IMR-90 (cell line): ENCODE data around the gene PMS1. TPM values are rescaled to one million over a fixed set of nuclear protein-coding genes. Genes with fewer than 3 reads are reported as not detected.

Experiments
- ATAC-seq: fragments of 200-7000 bp; cut with Tn5 transposase; 2 replicates; pipeline ENCODE4 v1.9.1; 2020; ENCODE audit warnings: low read depth, mild to moderate bottlenecking, moderate library complexity
- BruUV-seq: library from RNA; stranded (reverse); fragments of 400-500 nt; replicated peaks from 2 replicates; lab custom pipeline; 2021; lab: Mats Ljungman, UMichigan
- CTCF ChIA-PET: fragments of 300-600 bp; formaldehyde crosslinking; extraction: SDS; loops from one replicate; lab custom pipeline; 2021; ENCODE audit warnings: antibody characterized with exemption; lab: Yijun Ruan, JAX
- POLR2A ChIA-PET: fragments of 300-600 bp; sonication (Branson Sonifier 250); formaldehyde crosslinking; loops from one replicate; lab custom pipeline; 2022; ENCODE audit warnings: antibody characterized with exemption; ENCODE audit not compliant: unreplicated experiment; lab: Charles Lee
- DNase-seq: peaks from one replicate; pipeline ENCODE4 v3.0.0; 2013
- H2AFZ ChIP-seq: replicated peaks from 2 replicates; pipeline ENCODE3; 2013; ENCODE audit warnings: low read length, mild to moderate bottlenecking; ENCODE audit not compliant: poor library complexity
- H2AK5ac ChIP-seq: 2 replicates; pipeline ENCODE4 v1.6.1; 2013; ENCODE audit warnings: low read depth, low read length, inconsistent platforms
- H2AK9ac ChIP-seq: replicated peaks from 2 replicates; pipeline ENCODE3; 2013; ENCODE audit warnings: mild to moderate bottlenecking, low read depth, low read length, moderate library complexity; ENCODE audit not compliant: poor library complexity
- H2BK120ac ChIP-seq: 2 replicates; pipeline ENCODE4 v1.6.1; 2013; ENCODE audit warnings: low read depth, low read length, inconsistent platforms
- H2BK15ac ChIP-seq: 3 replicates; pipeline ENCODE4 v1.6.1; 2013; ENCODE audit warnings: low read depth, low read length, inconsistent platforms
- H2BK20ac ChIP-seq: 2 replicates; pipeline ENCODE4 v1.6.1; 2013; ENCODE audit warnings: low read depth, mild to moderate bottlenecking, inconsistent platforms, low read length, moderate library complexity
- H2BK5ac ChIP-seq: 2 replicates; pipeline ENCODE4 v1.6.1; 2013; ENCODE audit warnings: mild to moderate bottlenecking, low read depth, low read length, inconsistent platforms; ENCODE audit not compliant: poor library complexity, severe bottlenecking
- H3K14ac ChIP-seq: replicated peaks from 2 replicates; pipeline ENCODE4 v1.6.1; 2013; ENCODE audit warnings: low read depth, low read length, inconsistent platforms
- H3K18ac ChIP-seq: 2 replicates; pipeline ENCODE4 v1.6.1; 2013; ENCODE audit warnings: low read depth, low read length, control low read depth
- H3K23ac ChIP-seq: 2 replicates; pipeline ENCODE4 v1.6.1; 2013; ENCODE audit warnings: low read depth, low read length, inconsistent platforms
- H3K27ac ChIP-seq: 2 replicates; pipeline ENCODE4 v1.5.1; 2013; ENCODE audit warnings: mild to moderate bottlenecking, control low read depth, low read length; ENCODE audit not compliant: insufficient read depth
- H3K27me3 ChIP-seq: 2 replicates; pipeline ENCODE4 v1.6.1; 2013; ENCODE audit warnings: low read length; ENCODE audit not compliant: control insufficient read depth, insufficient read depth
- H3K36me3 ChIP-seq: 2 replicates; pipeline ENCODE4 v1.6.1; 2013; ENCODE audit warnings: low read length, mixed read lengths; ENCODE audit not compliant: control insufficient read depth, insufficient read depth
- H3K4ac ChIP-seq: 2 replicates; pipeline ENCODE4 v1.6.1; 2013; ENCODE audit warnings: low read depth, low read length, inconsistent platforms
- H3K4me1 ChIP-seq: 2 replicates; pipeline ENCODE4 v1.6.1; 2013; ENCODE audit warnings: low read length, mixed read lengths; ENCODE audit not compliant: control insufficient read depth, insufficient read depth
- H3K4me2 ChIP-seq: 2 replicates; pipeline ENCODE4 v1.6.1; 2013; ENCODE audit warnings: low read depth, mild to moderate bottlenecking, control low read depth, low read length, moderate library complexity
- H3K4me3 ChIP-seq: 2 replicates; pipeline ENCODE4 v1.5.1; 2013; ENCODE audit warnings: low read depth, mild to moderate bottlenecking, control low read depth, low read length, moderate library complexity; ENCODE audit not compliant: insufficient read depth
- H3K56ac ChIP-seq: 2 replicates; pipeline ENCODE4 v1.6.1; 2013; ENCODE audit warnings: low read length, inconsistent platforms; ENCODE audit not compliant: insufficient read depth; ENCODE audit errors: extremely low read depth
- H3K79me1 ChIP-seq, 2 experiments: 2 replicates each; pipeline ENCODE4 v1.6.1; 2013; ENCODE audit warnings: low read length in 2 of 2, inconsistent platforms in 1 of 2, low read depth in 1 of 2
- H3K9ac ChIP-seq: 2 replicates; pipeline ENCODE4 v1.6.1; 2013; ENCODE audit warnings: low read depth, low read length, control low read depth
- H3K9me1 ChIP-seq: 2 replicates; pipeline ENCODE4 v1.6.1; 2013; ENCODE audit warnings: low read length, inconsistent platforms; ENCODE audit not compliant: insufficient read depth
- H3K9me3 ChIP-seq: 2 replicates; pipeline ENCODE4 v1.6.1; 2013; ENCODE audit warnings: low read length; ENCODE audit not compliant: control insufficient read depth, insufficient read depth
- H4K20me1 ChIP-seq: 2 replicates; pipeline ENCODE4 v1.6.1; 2013; ENCODE audit warnings: low read length, inconsistent platforms; ENCODE audit not compliant: insufficient read depth
- H4K5ac ChIP-seq: 2 replicates; pipeline ENCODE4 v1.6.1; 2013; ENCODE audit warnings: mild to moderate bottlenecking, low read depth, low read length, control low read depth
- H4K8ac ChIP-seq, 2 experiments: 2 replicates each; pipeline ENCODE4 v1.6.1; 2013; ENCODE audit warnings: low read depth in 2 of 2, low read length in 2 of 2, control low read depth in 1 of 2, inconsistent platforms in 1 of 2
- H4K91ac ChIP-seq: 2 replicates; pipeline ENCODE4 v1.6.1; 2013; ENCODE audit warnings: low read depth, low read length, inconsistent platforms; ENCODE audit not compliant: insufficient read depth
- BHLHE40 ChIP-seq: fragments of 150-350 bp; IDR thresholded peaks from 2 replicates; pipeline ENCODE4 v1.6.1; 2016; ENCODE audit warnings: mild to moderate bottlenecking, low read depth, low read length
- CHD1 ChIP-seq: IDR thresholded peaks from 2 replicates; pipeline ENCODE4 v1.6.1; 2012; ENCODE audit warnings: low read depth, low read length, improper control_type of control experiment
- FOS ChIP-seq: fragments of 150-350 bp; IDR thresholded peaks from 2 replicates; pipeline ENCODE4 v1.6.1; 2016; ENCODE audit warnings: low read depth, low read length
- MAFK ChIP-seq: IDR thresholded peaks from 2 replicates; pipeline ENCODE4 v1.6.1; 2012; ENCODE audit warnings: low read depth, low read length, improper control_type of control experiment
- MXI1 ChIP-seq: IDR thresholded peaks from 2 replicates; pipeline ENCODE4 v1.6.1; 2012; ENCODE audit warnings: low read depth, mild to moderate bottlenecking, low read length, moderate library complexity, borderline replicate concordance
- NFE2L2 ChIP-seq: fragments of 150-350 bp; IDR thresholded peaks from 2 replicates; pipeline ENCODE4 v1.6.1; 2016; ENCODE audit warnings: low read depth, mild to moderate bottlenecking, low read length
- RAD21 ChIP-seq: IDR thresholded peaks from 2 replicates; pipeline ENCODE4 v1.6.1; 2012; ENCODE audit warnings: low read length, improper control_type of control experiment
- RCOR1 ChIP-seq: IDR thresholded peaks from 2 replicates; pipeline ENCODE4 v1.6.1; 2012; ENCODE audit warnings: mild to moderate bottlenecking, low read length, improper control_type of control experiment; ENCODE audit not compliant: insufficient replicate concordance
- RFX5 ChIP-seq: IDR thresholded peaks from 2 replicates; pipeline ENCODE4 v1.8.0; 2012; ENCODE audit warnings: low read depth, mild to moderate bottlenecking, low read length, moderate library complexity
- SMC3 ChIP-seq: fragments of 150-350 bp; IDR thresholded peaks from 2 replicates; pipeline ENCODE4 v1.6.1; 2016; ENCODE audit warnings: low read depth, mild to moderate bottlenecking, antibody characterized with exemption, low read length, moderate library complexity
- WGBS, 2 experiments: methylation state at CpG; one replicate each; pipeline versions ENCODE4 v1.1.5 to v1.1.7; 2013; ENCODE audit warnings: missing lambda C conversion rate in 2 of 2; ENCODE audit not compliant: insufficient read length in 1 of 2; ENCODE audit errors: extremely low coverage in 2 of 2; 5-methylcytosine and 5-hydroxymethylcytosine counted together
- dilution Hi-C: fragments of 300-500 bp; cut with HindIII; formaldehyde crosslinking; loops from one replicate; pipeline ENCODE4 v1.14.3; 2018; ENCODE audit warnings: low sequenced_read_pairs; ENCODE audit not compliant: unreplicated experiment
- in situ Hi-C: fragments of 300-500 bp; cut with MboI; formaldehyde crosslinking; loops from 3 replicates; pipeline ENCODE4 v1.14.3; 2019; ENCODE audit warnings: low sequenced_read_pairs, inconsistent platforms, mixed read lengths
- intact Hi-C: fragments of 100-400 bp; cut with micrococcal nuclease; formaldehyde crosslinking; loops from 2 replicates; pipeline ENCODE4 v1.10.0; 2022
- polyA plus RNA-seq, 3 experiments: library from polyadenylated mRNA; depleted of rRNA; stranded (reverse); fragments of >200 nt; gene quantifications; 2 replicates each; pipeline ENCODE4 v1.2.3, GENCODE V29; 2012; ENCODE audit warnings: low replicate concordance in 1 of 3
- total RNA-seq: library from RNA; depleted of rRNA; stranded (reverse); fragments of >200 nt; gene quantifications from 2 replicates; pipeline ENCODE4 v1.2.3, GENCODE V29; 2012
- TF ChIP-seq, protein P1 (sequence below): fragments of 150-350 bp; IDR thresholded peaks from 2 replicates; pipeline ENCODE4 v1.6.1; 2016; ENCODE audit warnings: low read depth, mild to moderate bottlenecking, low read length, moderate library complexity, borderline replicate concordance
- TF ChIP-seq, protein P2 (sequence below): fragments of 150-350 bp; IDR thresholded peaks from 2 replicates; pipeline ENCODE4 v1.6.1; 2017; ENCODE audit warnings: mild to moderate bottlenecking, antibody characterized with exemption, low read length, low read depth
- TF ChIP-seq, protein P3 (sequence below): conservative IDR thresholded peaks from 2 replicates; pipeline ENCODE4 v1.5.1; 2012; ENCODE audit warnings: mild to moderate bottlenecking, low read depth, low read length, improper control_type of control experiment

PMS1 gene
- total and polyA plus RNA-seq, 2 of the 4 experiments (the other 2 are of a cell fraction), result 8.1 to 10.6 TPM

DNA sequence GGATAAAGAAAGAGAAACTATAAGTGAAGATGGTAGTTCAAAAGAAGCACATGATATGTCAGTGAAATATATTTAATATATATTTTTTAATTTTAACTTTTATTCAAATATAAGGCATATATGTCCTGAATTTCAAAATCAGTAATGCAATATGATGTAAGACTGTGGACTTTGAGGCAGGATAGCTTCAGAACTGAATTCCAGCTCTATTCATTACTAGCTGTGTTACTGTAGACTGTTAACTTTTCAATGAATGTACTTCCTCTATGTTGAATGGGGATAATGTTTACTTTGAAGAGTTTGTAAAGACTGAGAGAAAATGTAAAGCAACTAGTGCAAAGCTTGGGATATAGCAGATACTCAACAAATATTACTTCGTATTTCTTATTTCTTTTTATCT, 112.6 kb downstream of the PMS1 start:
- H3K4ac ChIP-seq, result no peak overlapping the region
- no peak overlapping the region for H3K27ac ChIP-seq
- no peak overlapping the region for H2BK120ac ChIP-seq
- H4K5ac ChIP-seq, result no peak overlapping the region
- no peak for DNase-seq
- CTCF ChIA-PET, result no interaction called here
- dilution Hi-C loops (no loop called here), intact Hi-C loops (no loop called here), in situ Hi-C loops (no loop called here)
- TF ChIP-seq FOS (no peak), MAFK (no peak), SMC3 (no peak), RCOR1 (no peak), RFX5 (no peak), CHD1 (no peak), RAD21 (no peak), BHLHE40 (no peak), NFE2L2 (no peak), MXI1 (no peak)
- TF ChIP-seq, protein P1, sequence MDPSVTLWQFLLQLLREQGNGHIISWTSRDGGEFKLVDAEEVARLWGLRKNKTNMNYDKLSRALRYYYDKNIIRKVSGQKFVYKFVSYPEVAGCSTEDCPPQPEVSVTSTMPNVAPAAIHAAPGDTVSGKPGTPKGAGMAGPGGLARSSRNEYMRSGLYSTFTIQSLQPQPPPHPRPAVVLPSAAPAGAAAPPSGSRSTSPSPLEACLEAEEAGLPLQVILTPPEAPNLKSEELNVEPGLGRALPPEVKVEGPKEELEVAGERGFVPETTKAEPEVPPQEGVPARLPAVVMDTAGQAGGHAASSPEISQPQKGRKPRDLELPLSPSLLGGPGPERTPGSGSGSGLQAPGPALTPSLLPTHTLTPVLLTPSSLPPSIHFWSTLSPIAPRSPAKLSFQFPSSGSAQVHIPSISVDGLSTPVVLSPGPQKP, result no peak
- TF ChIP-seq, protein P2, sequence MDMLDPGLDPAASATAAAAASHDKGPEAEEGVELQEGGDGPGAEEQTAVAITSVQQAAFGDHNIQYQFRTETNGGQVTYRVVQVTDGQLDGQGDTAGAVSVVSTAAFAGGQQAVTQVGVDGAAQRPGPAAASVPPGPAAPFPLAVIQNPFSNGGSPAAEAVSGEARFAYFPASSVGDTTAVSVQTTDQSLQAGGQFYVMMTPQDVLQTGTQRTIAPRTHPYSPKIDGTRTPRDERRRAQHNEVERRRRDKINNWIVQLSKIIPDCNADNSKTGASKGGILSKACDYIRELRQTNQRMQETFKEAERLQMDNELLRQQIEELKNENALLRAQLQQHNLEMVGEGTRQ, result no peak
- TF ChIP-seq, protein P3, sequence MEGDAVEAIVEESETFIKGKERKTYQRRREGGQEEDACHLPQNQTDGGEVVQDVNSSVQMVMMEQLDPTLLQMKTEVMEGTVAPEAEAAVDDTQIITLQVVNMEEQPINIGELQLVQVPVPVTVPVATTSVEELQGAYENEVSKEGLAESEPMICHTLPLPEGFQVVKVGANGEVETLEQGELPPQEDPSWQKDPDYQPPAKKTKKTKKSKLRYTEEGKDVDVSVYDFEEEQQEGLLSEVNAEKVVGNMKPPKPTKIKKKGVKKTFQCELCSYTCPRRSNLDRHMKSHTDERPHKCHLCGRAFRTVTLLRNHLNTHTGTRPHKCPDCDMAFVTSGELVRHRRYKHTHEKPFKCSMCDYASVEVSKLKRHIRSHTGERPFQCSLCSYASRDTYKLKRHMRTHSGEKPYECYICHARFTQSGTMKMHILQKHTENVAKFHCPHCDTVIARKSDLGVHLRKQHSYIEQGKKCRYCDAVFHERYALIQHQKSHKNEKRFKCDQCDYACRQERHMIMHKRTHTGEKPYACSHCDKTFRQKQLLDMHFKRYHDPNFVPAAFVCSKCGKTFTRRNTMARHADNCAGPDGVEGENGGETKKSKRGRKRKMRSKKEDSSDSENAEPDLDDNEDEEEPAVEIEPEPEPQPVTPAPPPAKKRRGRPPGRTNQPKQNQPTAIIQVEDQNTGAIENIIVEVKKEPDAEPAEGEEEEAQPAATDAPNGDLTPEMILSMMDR, result no peak
- H3K9me1 ChIP-seq, result no peaks in the 10 kb centered on the region
- H3K4me3 ChIP-seq, result no peak overlapping the region
- H2AFZ ChIP-seq, result no peak overlapping the region
- no peaks in the 10 kb centered on the region for H4K20me1 ChIP-seq
- H4K91ac ChIP-seq, result no peak overlapping the region
- no peak overlapping the region for H3K4me2 ChIP-seq
- no peak overlapping the region for H3K56ac ChIP-seq
- H3K36me3 ChIP-seq, result no peaks in the 10 kb centered on the region
- no peak overlapping the region for H3K23ac ChIP-seq
- H2BK20ac ChIP-seq, result no peak overlapping the region
- no TSS peak for BruUV-seq
- no peak overlapping the region for H4K8ac ChIP-seq
- ATAC-seq, result no peak
- H2AK5ac ChIP-seq, result no peak overlapping the region
- H2AK9ac ChIP-seq, result no peak overlapping the region
- no peak overlapping the region for H3K18ac ChIP-seq
- no CpG with 5 or more reads among the region's 1 CpG for WGBS, 2 experiments
- POLR2A ChIA-PET, result no interaction called here
- H3K27me3 ChIP-seq, result no peaks in the 10 kb centered on the region
- H3K9ac ChIP-seq, result no peak overlapping the region
- H3K79me1 ChIP-seq, result no peaks in the 10 kb centered on the region
- no peaks in the 10 kb centered on the region for H3K9me3 ChIP-seq
- H2BK15ac ChIP-seq, result no peak overlapping the region
- H3K14ac ChIP-seq, result no peak overlapping the region
- H2BK5ac ChIP-seq, result no peak overlapping the region
- H3K4me1 ChIP-seq, result peaks cover 4% of the 10 kb centered on the region; the same call in 1 of the 2 replicates
